Glutamatergic neuron (in vitro differentiated cells): Measurements from ENCODE around the gene ZNF222. TPM values are rescaled to one million over a fixed set of nuclear protein-coding genes. Genes with fewer than 3 reads are reported as not detected.

Experiments
- DNase-seq: peaks from one replicate; pipeline ENCODE4 v3.0.0; 2022
- H3K27ac Mint-ChIP-seq: one replicate; pipeline ENCODE4 v1.8.0; 2020; ENCODE audit warnings: mild to moderate bottlenecking, mixed read lengths, inconsistent platforms; ENCODE audit not compliant: unreplicated experiment
- H3K27me3 Mint-ChIP-seq: one replicate; pipeline ENCODE4 v1.8.0; 2020; ENCODE audit warnings: mild to moderate bottlenecking, moderate library complexity, mixed read lengths, inconsistent platforms; ENCODE audit not compliant: unreplicated experiment
- H3K36me3 Mint-ChIP-seq: one replicate; pipeline ENCODE4 v1.8.0; 2020; ENCODE audit warnings: mild to moderate bottlenecking, mixed read lengths, inconsistent platforms; ENCODE audit not compliant: unreplicated experiment
- H3K4me1 Mint-ChIP-seq: one replicate; pipeline ENCODE4 v1.8.0; 2020; ENCODE audit warnings: mild to moderate bottlenecking, low read depth, mixed read lengths, inconsistent platforms; ENCODE audit not compliant: unreplicated experiment
- H3K4me3 Mint-ChIP-seq: one replicate; pipeline ENCODE4 v1.8.0; 2020; ENCODE audit warnings: mild to moderate bottlenecking, mixed read lengths, inconsistent platforms; ENCODE audit not compliant: unreplicated experiment
- H3K9me3 Mint-ChIP-seq: one replicate; pipeline ENCODE4 v1.8.0; 2020; ENCODE audit warnings: mild to moderate bottlenecking, moderate library complexity, mixed read lengths, inconsistent platforms; ENCODE audit not compliant: unreplicated experiment
- CTCF ChIP-seq: fragments of 200-600 bp; sonication (generic); IDR thresholded peaks from one replicate; pipeline ENCODE4 v1.5.0; 2021; ENCODE audit not compliant: partially characterized antibody, unreplicated experiment
- total RNA-seq: library from RNA; stranded (reverse); fragmentation: NEBNext Ultra II Directional; extraction: Animal tissue kit (Norgen Biotek cat#: 25700); gene quantifications from one replicate; pipeline ENCODE4 v1.2.1, GENCODE V29; 2021; ENCODE audit not compliant: unreplicated experiment

The ZNF222 gene
- total RNA-seq, 1 donor from 2014 or later, result 12.2 TPM

- H3K36me3 Mint-ChIP-seq, result no peaks in the 10 kb centered on the region
- H3K4me3 Mint-ChIP-seq, result peak overlapping the region; percentile 7
- H3K9me3 Mint-ChIP-seq, result peaks cover 3% of the 10 kb centered on the region
- H3K4me1 Mint-ChIP-seq, result peaks cover 3% of the 10 kb centered on the region
- H3K27me3 Mint-ChIP-seq, result no peaks in the 10 kb centered on the region
- H3K27ac Mint-ChIP-seq, result no peak overlapping the region
- DNase-seq, result no peak
- TF ChIP-seq CTCF, result no peak
Observed at GRCh38 chr19:44021221-44021620, 4.0 kb upstream of the ZNF222 start.

- Mint-ChIP-seq H3K9me3 (peaks cover 3% of the 10 kb centered on the region), H3K27ac (peak overlapping the region; percentile 96), H3K36me3 (peaks cover 19% of the 10 kb centered on the region), H3K4me3 (peak overlapping the region; percentile 98), H3K27me3 (no peaks in the 10 kb centered on the region), H3K4me1 (peaks cover 3% of the 10 kb centered on the region)
- TF ChIP-seq CTCF, result no peak
- no peak for DNase-seq
Observed at GRCh38 chr19:44024900-44025216, 321 bp upstream of the ZNF222 start.

GRCh38 chr19:44026622-44027021 is 1.4 kb downstream of the ZNF222 start:
- peak overlapping the region; percentile 10 for H3K4me3 Mint-ChIP-seq
- H3K36me3 Mint-ChIP-seq, result peaks cover 37% of the 10 kb centered on the region
- peaks cover 4% of the 10 kb centered on the region for H3K9me3 Mint-ChIP-seq

GRCh38 chr19:44032001-44032610 is 6.9 kb downstream of the ZNF222 start:
- H3K4me1 Mint-ChIP-seq, result no peaks in the 10 kb centered on the region
- H3K9me3 Mint-ChIP-seq, result peaks cover 20% of the 10 kb centered on the region
- H3K36me3 Mint-ChIP-seq, result peaks cover 77% of the 10 kb centered on the region
- no peak overlapping the region for H3K4me3 Mint-ChIP-seq
- no peak for TF ChIP-seq CTCF
- H3K27me3 Mint-ChIP-seq, result peaks cover 2% of the 10 kb centered on the region
- DNase-seq, result no peak
- H3K27ac Mint-ChIP-seq, result no peak overlapping the region

More at GRCh38 chr19:44026622-44027021, 1.4 kb downstream of the ZNF222 start:
- DNase-seq, result no peak
- TF ChIP-seq CTCF, result no peak
- no peaks in the 10 kb centered on the region for H3K27me3 Mint-ChIP-seq
- no peak overlapping the region for H3K27ac Mint-ChIP-seq
- H3K4me1 Mint-ChIP-seq, result peaks cover 3% of the 10 kb centered on the region

- TF ChIP-seq CTCF, result no peak
- Mint-ChIP-seq H3K9me3 (no peaks in the 10 kb centered on the region), H3K27me3 (peaks cover 2% of the 10 kb centered on the region)
Observed at GRCh38 chr19:44042147-44042546, 17.0 kb downstream of the ZNF222 start.

More at GRCh38 chr19:44042147-44042546, 17.0 kb downstream of the ZNF222 start:
- DNase-seq, result no peak
- Mint-ChIP-seq H3K36me3 (no peaks in the 10 kb centered on the region), H3K4me1 (no peaks in the 10 kb centered on the region), H3K4me3 (no peak overlapping the region), H3K27ac (no peak overlapping the region)
